ENCODE results near the gene ZNF324. TPM values are rescaled to one million over a fixed set of nuclear protein-coding genes. Genes with fewer than 3 reads are reported as not detected.

Gene ZNF324
- total and polyA plus RNA-seq, 2 of the 8 experiments (the other 6 are each of a cell fraction or from before 2014, with no cell fraction given), result 5.1 to 5.8 TPM

DNA sequence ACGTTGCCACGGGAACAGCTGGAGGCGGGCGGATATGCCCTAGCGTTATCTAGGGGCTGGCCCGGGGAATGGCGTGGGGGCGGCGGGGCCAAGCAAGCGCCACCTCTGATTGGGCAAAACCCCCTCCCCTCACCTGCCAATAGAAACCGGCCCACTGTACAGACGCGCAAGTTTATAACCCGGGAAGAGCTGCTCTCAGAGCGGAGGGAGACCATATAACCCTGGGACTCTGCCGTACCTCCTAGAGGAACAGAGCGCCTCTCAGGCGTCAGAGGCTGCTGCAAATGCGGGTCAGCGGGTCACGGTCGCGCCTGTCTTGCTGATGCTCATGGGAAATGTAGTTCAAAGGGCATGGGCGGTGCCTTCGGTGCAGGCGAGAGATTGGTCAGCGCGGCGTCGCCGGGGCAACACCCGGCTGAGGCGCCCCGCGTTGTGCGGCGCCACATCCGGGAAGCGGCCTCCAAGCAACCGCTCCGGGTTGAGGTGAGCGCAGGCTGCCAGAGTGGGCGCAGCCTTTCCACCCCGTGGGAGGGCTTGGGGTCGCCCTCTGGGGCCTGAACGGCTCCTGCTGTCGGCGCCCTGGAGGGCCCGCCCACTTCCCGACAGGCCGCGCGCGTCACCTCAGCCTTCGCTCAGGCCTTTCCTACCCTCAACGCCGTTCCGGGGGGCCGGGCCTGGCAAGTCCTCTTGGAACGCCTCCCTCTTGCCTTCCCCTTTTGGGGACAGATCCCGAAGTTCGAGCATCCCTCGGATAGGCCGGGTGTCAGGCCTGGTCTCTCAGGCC lies 9.0 kb downstream of the ZNF324 start, which contains the start of gene ZNF446:
Gene ZNF446, plus strand, starts transcription at position 639 of the 784 bp plus-strand sequence. CDS start 867 bp downstream, outside the sequence.
- ChIA-PET CTCF (ENCODE audit: partially characterized antibody) (interaction anchor here (0.7 to 1.3 kb wide), 4 partner anchors 26 to 47 kb away, joined by 3 to 4 read pairs (median 3); no protein-coding TSS in a partner anchor), POLR2A (ENCODE audit: partially characterized antibody) (interaction anchor here (0.9 to 3.0 kb wide), 10 partner anchors 8 to 150 kb away, joined by 3 to 14 read pairs (median 4); partner anchors contain the start of genes CHMP2A, ZBTB45, ZNF324 and ZNF324B)
- Histone ChIP-seq H3K4me2 (ENCODE audit: insufficient read depth in 1 of 2, low read depth in 2 of 2, low read length in 2 of 2) (peak within 1 kb of the TSS; percentile 88 to 94), H2AFZ (ENCODE audit: low read length) (peak within 1 kb of the TSS; percentile 78; the same call in 1 of the 2 replicates), H3K9ac (replicated peaks in 1 of 4; ENCODE audit: extremely low read depth in 1 of 4, low read depth in 3 of 4, low read length in 3 of 4) (peak within 1 kb of the TSS; percentile 46 to 65 (median 58)), H4K5ac (ENCODE audit: insufficient read length, low read depth, low read length) (peak within 1 kb of the TSS; percentile 82), H3K9me3 (ENCODE audit: insufficient read depth in 2 of 2, low read depth in 1 of 2, low read length in 1 of 2) (no peaks in the 10 kb centered on the region), H3K4me1 (replicated peaks in 1 of 4; ENCODE audit: control insufficient read depth in 3 of 4, insufficient read depth in 4 of 4, low read length in 3 of 4) (peaks cover 0 to 6% (median 5%) of the 10 kb centered on the region in 4 experiments; a peak in 6 of 7 replicates), H3K79me1 (ENCODE audit: low read depth, low read length) (no peaks in the 10 kb centered on the region), H2BK20ac (ENCODE audit: low read length) (no peak within 1 kb of the TSS), H2AK5ac (ENCODE audit: low read depth, low read length) (no peak within 1 kb of the TSS), H3K14ac (ENCODE audit: insufficient read length) (no peak within 1 kb of the TSS), H4K91ac (replicated peaks; ENCODE audit: insufficient read length, low read length) (peak within 1 kb of the TSS; percentile 61), H2BK120ac (replicated peaks; ENCODE audit: low read depth, low read length) (no peak within 1 kb of the TSS), H3K23me2 (ENCODE audit: low read depth, low read length) (peaks cover 14% of the 10 kb centered on the region), H3K27ac (ENCODE audit: low read depth, low read length) (peak within 1 kb of the TSS; percentile 65; the same call in 1 of the 2 replicates), H3K4ac (replicated peaks; ENCODE audit: insufficient read length, low read depth, low read length) (peak within 1 kb of the TSS; percentile 32), H3K56ac (replicated peaks; ENCODE audit: insufficient read length, low read depth, low read length) (peak within 1 kb of the TSS; percentile 27), H3K18ac (ENCODE audit: extremely low read depth, low read length) (peak within 1 kb of the TSS; percentile 96), H3K4me3 (ENCODE audit: extremely low read depth in 1 of 4, insufficient read depth in 2 of 4, low read depth in 3 of 4, low read length in 4 of 4) (peak within 1 kb of the TSS; percentile 42 to 76 (median 70)), H2BK12ac (ENCODE audit: low read depth, low read length) (no peak within 1 kb of the TSS), H3K27me3 (replicated peaks in 1 of 4; ENCODE audit: control insufficient read depth in 3 of 4, extremely low read depth in 1 of 4, insufficient read depth in 3 of 4, low read length in 3 of 4) (peaks cover 0 to 3% (median 0%) of the 10 kb centered on the region in 4 experiments; a peak in 3 of 7 replicates), H3K36me3 (ENCODE audit: control insufficient read depth in 2 of 4, insufficient read depth in 4 of 4, low read length in 3 of 4) (peaks cover 2 to 7% (median 5%) of the 10 kb centered on the region in 4 experiments; a peak in 5 of 8 replicates), H4K8ac (ENCODE audit: extremely low read depth, insufficient read depth, low read length) (peak within 1 kb of the TSS; percentile 23), H3K79me2 (ENCODE audit: control insufficient read depth in 1 of 2, insufficient read depth in 2 of 2, low read length in 2 of 2) (no peaks in the 10 kb centered on the region), H3K23ac (ENCODE audit: insufficient read length) (no peak within 1 kb of the TSS), H4K20me1 (replicated peaks in 1 of 2; ENCODE audit: control insufficient read depth in 1 of 2, insufficient read depth in 2 of 2, low read length in 2 of 2) (peaks cover 4 to 6% of the 10 kb centered on the region in 2 experiments), H2BK5ac (ENCODE audit: low read depth, low read length) (peak within 1 kb of the TSS; percentile 95), H2BK15ac (ENCODE audit: low read length) (no peak within 1 kb of the TSS)
- DNase-seq (ENCODE audit: low read depth in 1 of 2, low spot score in 2 of 2) (peak; percentile 76 to 93), FAIRE-seq (peak; percentile 45)
- WGBS, 2 experiments (ENCODE audit: extremely low coverage in 1 of 2, insufficient coverage in 1 of 2, insufficient read length in 1 of 2, insufficient replicate concordance in 2 of 2, low coverage in 1 of 2, low lambda C conversion rate in 2 of 2, missing lambda C conversion rate in 1 of 2), result 3% methylated on average over 40 of the region's 64 CpGs; no CpG with 5 or more reads in 1 of the 2 experiments
- TF ChIP-seq TEAD4 (IDR thresholded peaks at IDR 0.05; ENCODE audit: low read depth, low read length), result no peak
- no peak for TF ChIP-seq EP300 (IDR thresholded peaks at IDR 0.05; ENCODE audit: borderline replicate concordance in 1 of 2, low read depth in 2 of 2, low read length in 2 of 2)
- no peak for TF ChIP-seq MAFK (IDR thresholded peaks at IDR 0.05; ENCODE audit: low read depth, low read length)
- TF ChIP-seq GABPA (IDR thresholded peaks at IDR 0.05; ENCODE audit: borderline replicate concordance, insufficient read depth, low read length), result 0 out of 2 replicates have a peak, but pooled peaks have one; percentile 51
- peak; percentile 31; the same call in 1 of the 2 replicates for TF ChIP-seq CHD2 (IDR thresholded peaks at IDR 0.05; ENCODE audit: low read length)
- TF ChIP-seq, protein P1, sequence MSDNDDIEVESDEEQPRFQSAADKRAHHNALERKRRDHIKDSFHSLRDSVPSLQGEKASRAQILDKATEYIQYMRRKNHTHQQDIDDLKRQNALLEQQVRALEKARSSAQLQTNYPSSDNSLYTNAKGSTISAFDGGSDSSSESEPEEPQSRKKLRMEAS (IDR thresholded peaks at IDR 0.05), result no peak
- peak; percentile 17; the same call in 1 of the 2 replicates for TF ChIP-seq TAF1 (IDR thresholded peaks at IDR 0.05; ENCODE audit: low read depth, low read length)
- peak; percentile 65 for TF ChIP-seq SIX5 (IDR thresholded peaks at IDR 0.05; ENCODE audit: low read depth, low read length)
